Thoracic aorta (tissue), 2 donors: ENCODE results near the gene INO80C. TPM values are rescaled to one million over a fixed set of nuclear protein-coding genes. Genes with fewer than 3 reads are reported as not detected.

Experiments used
- ATAC-seq: fragments of 150-250 bp; one replicate; pipeline ENCODE4 v1.8.0; 2017; ENCODE audit warnings: low read depth; ENCODE audit not compliant: insufficient number of reproducible peaks, low FRiP score
- DNase-seq: peaks from one replicate; pipeline ENCODE4 v3.0.0-alpha.2; 2020; ENCODE audit warnings: low spot score
- H3K27ac ChIP-seq, 2 donors: fragments of 200-600 bp; sonication (generic); 1 replicate in 1 of 2; 2 replicates in 1 of 2; pipeline ENCODE4 v1.5.1; 2016; ENCODE audit warnings: mild to moderate bottlenecking in 2 of 2, moderate library complexity in 2 of 2
- H3K27me3 ChIP-seq: fragments of 200-600 bp; sonication (generic); replicated peaks from 2 replicates; pipeline ENCODE4 v1.6.0; 2016; ENCODE audit warnings: mild to moderate bottlenecking; ENCODE audit not compliant: insufficient read depth
- H3K36me3 ChIP-seq: fragments of 200-600 bp; sonication (generic); one replicate; pipeline ENCODE4 v1.5.1; 2016
- H3K4me1 ChIP-seq, 2 donors: fragments of 200-600 bp; sonication (generic); 1 replicate in 1 of 2; 2 replicates in 1 of 2; pipeline versions ENCODE4 v1.5.1 to v1.6.0; 2016; ENCODE audit warnings: low read depth in 2 of 2, mild to moderate bottlenecking in 1 of 2; ENCODE audit not compliant: control insufficient read depth in 1 of 2
- H3K4me3 ChIP-seq: fragments of 200-600 bp; sonication (generic); 2 replicates; pipeline ENCODE4 v1.5.1; 2016; ENCODE audit warnings: mild to moderate bottlenecking
- H3K9me3 ChIP-seq: fragments of 200-600 bp; sonication (generic); 2 replicates; pipeline ENCODE4 v1.5.1; 2016
- CTCF ChIP-seq: fragments of 200-600 bp; sonication (generic); IDR thresholded peaks from one replicate; pipeline ENCODE4 v1.5.1; 2019; ENCODE audit warnings: antibody characterized with exemption
- total RNA-seq, 2 donors: library from RNA; depleted of rRNA; stranded (reverse); fragments of >200 nt; gene quantifications; one replicate each; pipeline versions ENCODE4 v1.1.0 to v1.2.3, GENCODE V29; 2016

INO80C gene
- total RNA-seq, 2 donors from 2014 or later: 3.0 to 7.3 TPM

DNA sequence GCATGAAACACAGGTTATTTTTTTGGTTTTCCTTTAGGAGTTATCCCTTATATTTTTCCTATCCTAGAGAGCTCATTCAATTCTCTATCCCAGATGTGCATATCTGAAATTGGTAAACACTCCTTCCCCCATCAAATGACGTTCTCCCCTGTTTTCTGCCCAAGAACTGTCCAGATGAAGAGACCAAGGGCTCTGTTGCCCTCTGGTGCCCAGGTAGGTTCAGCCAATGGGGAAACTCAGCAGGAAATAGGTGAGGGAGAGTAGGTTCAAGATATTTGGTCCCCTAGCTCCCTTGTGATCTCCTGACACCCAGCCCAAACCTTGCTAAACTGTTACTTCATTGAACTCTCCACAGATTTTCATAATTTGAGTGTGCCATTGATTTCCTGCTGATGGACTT, 14.1 kb upstream of the INO80C start:
- Histone ChIP-seq H3K27me3 (no peaks in the 10 kb centered on the region), H3K36me3 (no peaks in the 10 kb centered on the region), H3K9me3 (no peaks in the 10 kb centered on the region), H3K4me3 (no peak overlapping the region), H3K4me1 (peaks cover 0 to 15% of the 10 kb centered on the region in 2 donors), H3K27ac (no peak overlapping the region)
- no peak for TF ChIP-seq CTCF
- DNase-seq: no peak
- no peak for ATAC-seq

- no peak for TF ChIP-seq CTCF
- ATAC-seq (no peak), DNase-seq (no peak)
- H3K27me3 ChIP-seq: no peaks in the 10 kb centered on the region
- H3K4me3 ChIP-seq: no peak overlapping the region
- no peaks in the 10 kb centered on the region for H3K9me3 ChIP-seq
- H3K4me1 ChIP-seq: peaks cover 0 to 15% of the 10 kb centered on the region in 2 donors
- H3K27ac ChIP-seq: no peak overlapping the region
- no peaks in the 10 kb centered on the region for H3K36me3 ChIP-seq
These were observed 13.7 kb upstream of the INO80C start for GRCh38 chr18:35511428-35511827.

DNA sequence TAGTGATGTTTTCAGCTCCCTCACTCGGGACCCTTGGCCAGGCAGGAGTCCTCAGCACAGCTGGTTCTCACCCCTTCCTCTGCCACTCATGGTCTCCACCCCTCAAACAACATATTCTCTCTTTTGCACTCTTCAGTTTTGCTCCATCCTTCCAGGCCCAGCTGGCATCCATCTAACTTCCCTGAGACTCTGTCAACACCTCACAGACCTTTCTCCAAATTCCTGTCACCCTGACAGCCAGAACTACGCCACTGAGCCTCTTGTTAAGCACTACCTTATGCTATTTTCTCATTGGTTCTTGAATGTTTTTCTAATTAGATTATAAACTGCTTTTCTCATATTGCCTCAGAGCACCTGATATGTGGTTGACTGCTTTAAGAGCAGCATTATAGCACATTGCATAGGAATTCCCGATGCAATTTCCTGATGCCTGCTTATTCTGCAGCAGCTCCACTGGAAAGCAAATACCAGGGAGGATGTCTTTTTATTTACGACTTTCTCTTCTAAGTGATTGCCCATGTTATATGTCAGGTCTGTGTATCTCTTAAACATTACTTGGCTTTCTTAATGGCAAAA, 12.4 kb upstream of the INO80C start:
- no peak for TF ChIP-seq CTCF
- no peak overlapping the region for H3K27ac ChIP-seq
- H3K4me1 ChIP-seq: peaks cover 0 to 15% of the 10 kb centered on the region in 2 donors
- no peaks in the 10 kb centered on the region for H3K9me3 ChIP-seq
- H3K36me3 ChIP-seq: no peaks in the 10 kb centered on the region
- H3K4me3 ChIP-seq: no peak overlapping the region
- ATAC-seq (no peak), DNase-seq (no peak)
- no peaks in the 10 kb centered on the region for H3K27me3 ChIP-seq

DNA sequence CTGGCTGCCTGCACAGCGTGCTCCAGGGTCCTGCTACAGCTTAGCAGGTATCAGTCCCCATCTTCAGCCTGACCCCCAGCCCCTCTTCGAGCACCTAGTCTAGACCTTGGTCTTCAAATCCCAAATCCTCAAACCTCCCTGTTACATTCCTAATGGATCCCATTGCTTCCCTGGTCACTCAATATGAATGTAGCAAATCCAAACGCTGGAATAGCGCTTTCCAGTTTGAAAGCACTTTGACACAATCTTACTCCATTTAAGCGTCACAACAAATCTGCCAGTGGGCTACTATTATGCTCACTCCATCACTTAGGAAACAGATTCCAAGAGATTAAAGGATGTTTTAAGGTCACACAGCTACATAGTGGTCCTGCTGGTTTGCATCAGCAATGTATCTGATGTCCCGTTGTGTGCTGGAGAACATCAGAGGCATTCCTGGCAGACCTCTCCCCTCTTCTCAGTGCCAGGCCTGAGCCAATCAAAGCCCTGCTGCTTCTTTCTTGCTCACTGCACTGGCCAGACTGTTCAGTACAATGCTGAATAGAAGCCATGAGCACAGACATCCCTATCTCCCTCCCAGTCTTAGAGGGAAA, 11.1 kb upstream of the INO80C start:
- Histone ChIP-seq H3K36me3 (no peaks in the 10 kb centered on the region), H3K4me3 (no peak overlapping the region), H3K27ac (no peak overlapping the region), H3K27me3 (no peaks in the 10 kb centered on the region), H3K4me1 (peaks cover 0 to 6% of the 10 kb centered on the region in 2 donors), H3K9me3 (no peaks in the 10 kb centered on the region)
- no peak for DNase-seq
- TF ChIP-seq CTCF: no peak
- ATAC-seq: no peak

DNA sequence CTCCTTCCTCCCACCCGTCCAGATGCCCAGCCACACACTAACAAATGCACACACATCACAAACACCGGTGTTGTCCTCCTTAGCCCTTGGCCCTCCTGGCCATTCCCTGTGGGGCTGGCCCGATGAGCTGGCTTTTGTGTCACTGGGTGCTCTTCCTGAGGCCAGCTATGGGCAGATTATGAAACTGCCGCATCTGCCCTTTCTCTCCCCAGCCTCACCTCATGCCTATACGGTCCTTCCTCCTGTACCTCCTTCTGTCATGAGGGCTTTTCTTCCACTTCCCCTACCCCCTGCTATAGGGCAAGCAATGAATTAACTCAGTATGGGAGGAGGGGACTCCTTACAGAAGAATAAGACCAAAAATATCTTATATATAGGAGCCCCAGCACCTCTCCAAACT, 10.3 kb upstream of the INO80C start:
- no peak for ATAC-seq
- no peak for TF ChIP-seq CTCF
- Histone ChIP-seq H3K4me3 (no peak overlapping the region), H3K4me1 (no peaks in the 10 kb centered on the region), H3K36me3 (no peaks in the 10 kb centered on the region), H3K27me3 (no peaks in the 10 kb centered on the region), H3K27ac (no peak overlapping the region), H3K9me3 (no peaks in the 10 kb centered on the region)
- no peak for DNase-seq
